GM18505 (cell line): ENCODE measurements around the gene PPP1R14C.
"Not testable (repeated sequence)": the region's sequence is repeated elsewhere in the genome, so short reads cannot be mapped to it uniquely, and the experiment has no call there.

Experiments
- ATAC-seq: cut with Tn5 transposase; IDR thresholded peaks from one replicate; pipeline ENCODE4 v1.9.1; 2021; ENCODE audit not compliant: unreplicated experiment
- POLR2A ChIP-seq: IDR thresholded peaks from 4 replicates; pipeline ENCODE4 v1.6.1; 2011; ENCODE audit warnings: borderline replicate concordance; ENCODE audit not compliant: insufficient read depth, insufficient read length; ENCODE audit errors: extremely low read depth

PPP1R14C gene

GRCh38 chr6:150167479-150167873 lies 24.6 kb downstream of the PPP1R14C start:
- no peak for TF ChIP-seq POLR2A
- no peak for ATAC-seq

DNA sequence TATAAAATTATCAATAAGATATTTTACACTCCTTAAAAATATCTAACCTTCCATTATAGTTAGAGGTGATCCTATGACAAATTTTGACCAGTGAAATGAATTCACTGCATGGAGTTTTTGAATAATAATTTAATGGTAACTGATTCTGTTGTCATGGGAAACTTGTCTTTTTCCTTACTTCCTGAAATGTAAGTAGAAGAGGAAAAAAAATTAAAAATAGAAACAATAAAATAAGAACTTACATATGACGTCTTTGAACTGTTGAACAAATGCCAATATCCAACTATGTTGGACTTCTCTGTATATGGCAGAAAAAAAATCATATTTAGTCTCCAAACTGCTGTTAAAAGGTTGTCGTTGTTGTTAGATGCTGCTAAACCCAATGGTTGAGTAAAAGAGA lies 26.3 kb downstream of the PPP1R14C start:
- TF ChIP-seq POLR2A = no peak
- no peak for ATAC-seq

DNA sequence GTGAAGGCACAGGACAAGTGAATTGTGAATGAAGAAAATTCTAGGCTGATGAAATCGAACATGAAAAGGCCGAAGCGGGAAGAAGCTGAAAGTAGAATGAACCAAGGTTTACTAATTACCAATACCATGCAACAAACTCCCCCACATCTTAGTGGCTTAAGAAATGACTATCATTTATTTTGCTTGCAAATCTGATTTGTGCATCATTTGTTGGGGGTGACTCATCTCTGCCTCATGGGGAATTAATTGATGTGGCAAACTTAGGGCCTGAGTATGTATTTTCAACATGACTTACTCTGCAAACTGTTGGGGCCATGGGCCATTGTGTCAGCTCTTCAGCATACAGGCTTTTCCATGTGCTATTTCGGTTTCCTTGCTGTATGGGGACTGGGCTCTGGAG lies 26.8 kb downstream of the PPP1R14C start:
- TF ChIP-seq POLR2A = no peak
- ATAC-seq = no peak

GRCh38 chr6:150172929-150173328 lies 30.1 kb downstream of the PPP1R14C start:
- TF ChIP-seq POLR2A = no peak
- ATAC-seq = no peak

DNA sequence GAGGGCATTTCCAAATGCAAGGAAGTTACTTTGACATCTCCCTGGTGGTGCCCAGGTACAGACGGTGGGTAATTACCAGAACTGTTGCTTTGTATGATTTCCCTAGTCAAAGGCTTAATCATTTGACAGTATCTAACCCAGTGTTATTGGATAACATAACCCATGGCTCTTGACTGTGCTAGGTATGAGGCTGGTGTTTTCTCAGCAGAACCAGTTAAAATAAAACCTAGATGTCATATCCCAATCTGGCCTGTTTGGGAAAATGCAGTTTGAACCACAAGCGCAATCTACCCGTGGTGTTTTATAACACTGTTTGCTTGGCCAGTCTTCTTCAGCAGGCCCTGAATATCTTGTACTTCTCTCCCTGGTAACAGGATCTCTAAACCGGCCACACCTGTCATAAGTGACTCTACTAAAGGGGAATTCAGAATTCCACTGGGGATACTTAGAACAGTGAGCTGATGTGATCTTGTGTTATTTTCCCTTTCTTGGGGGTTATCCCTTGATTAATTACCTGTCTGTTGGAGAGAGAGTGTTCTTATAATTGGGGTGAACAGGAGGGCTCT lies 32.8 kb downstream of the PPP1R14C start:
- ATAC-seq = no peak

GRCh38 chr6:150176152-150176551 lies 33.3 kb downstream of the PPP1R14C start:
- no peak for TF ChIP-seq POLR2A
- no peak for ATAC-seq

More for the DNA sequence above, 32.8 kb downstream of the PPP1R14C start:
- TF ChIP-seq POLR2A = no peak

DNA sequence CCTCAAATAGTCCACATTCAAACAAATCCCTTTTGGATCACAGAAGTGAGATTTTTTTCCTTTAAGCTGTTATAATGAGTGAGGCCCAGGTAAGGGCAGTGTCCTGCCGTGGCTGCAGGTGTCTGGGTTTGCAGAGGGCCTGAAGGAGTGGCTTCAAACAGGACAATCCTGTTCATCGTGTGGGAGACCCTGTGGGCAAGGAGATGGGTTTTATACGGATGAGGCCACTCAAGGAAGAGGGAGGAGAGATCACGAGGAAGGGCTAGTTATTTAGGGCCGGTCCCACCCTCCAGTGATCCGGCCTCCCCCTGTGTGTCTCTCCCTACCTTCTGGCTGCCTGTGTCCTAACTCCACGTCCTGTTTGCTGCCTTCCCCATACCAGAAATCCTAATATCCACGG lies 33.8 kb downstream of the PPP1R14C start:
- ATAC-seq = no peak
- no peak for TF ChIP-seq POLR2A

GRCh38 chr6:150177259-150177951 lies 34.6 kb downstream of the PPP1R14C start:
- TF ChIP-seq POLR2A = no peak
- ATAC-seq = no peak

DNA sequence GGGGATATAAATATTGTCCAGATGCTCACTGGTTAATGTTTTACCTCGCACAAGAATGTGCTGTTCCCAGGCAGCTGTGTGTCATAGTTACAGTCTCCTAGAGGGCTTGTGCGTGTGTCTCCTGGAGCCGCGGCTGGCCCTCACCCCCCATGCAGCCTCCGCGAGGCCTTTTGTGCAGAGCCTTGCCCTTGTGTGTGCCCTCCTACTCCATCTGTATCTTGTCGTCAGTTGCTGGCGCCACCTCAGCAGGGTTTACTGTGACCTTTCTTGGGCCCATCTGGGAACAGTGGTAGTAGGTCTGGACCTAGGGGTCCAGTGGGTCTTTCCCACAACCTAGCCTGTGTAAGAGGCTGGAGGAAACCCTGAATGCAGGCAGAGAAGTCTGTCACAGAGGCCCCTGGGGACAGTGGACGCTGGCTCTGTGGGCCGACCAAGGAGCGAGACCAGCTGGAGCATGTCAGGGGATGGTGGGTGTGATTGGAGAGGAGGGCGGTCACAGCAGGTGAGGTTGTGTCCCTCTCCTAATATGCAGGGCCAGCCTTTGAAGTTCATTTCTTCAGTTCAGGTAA lies 35.2 kb downstream of the PPP1R14C start:
- no peak for ATAC-seq
- no peak for TF ChIP-seq POLR2A

- no peak for ATAC-seq
- no peak for TF ChIP-seq POLR2A
Observed at GRCh38 chr6:150179030-150179429, 36.2 kb downstream of the PPP1R14C start.

DNA sequence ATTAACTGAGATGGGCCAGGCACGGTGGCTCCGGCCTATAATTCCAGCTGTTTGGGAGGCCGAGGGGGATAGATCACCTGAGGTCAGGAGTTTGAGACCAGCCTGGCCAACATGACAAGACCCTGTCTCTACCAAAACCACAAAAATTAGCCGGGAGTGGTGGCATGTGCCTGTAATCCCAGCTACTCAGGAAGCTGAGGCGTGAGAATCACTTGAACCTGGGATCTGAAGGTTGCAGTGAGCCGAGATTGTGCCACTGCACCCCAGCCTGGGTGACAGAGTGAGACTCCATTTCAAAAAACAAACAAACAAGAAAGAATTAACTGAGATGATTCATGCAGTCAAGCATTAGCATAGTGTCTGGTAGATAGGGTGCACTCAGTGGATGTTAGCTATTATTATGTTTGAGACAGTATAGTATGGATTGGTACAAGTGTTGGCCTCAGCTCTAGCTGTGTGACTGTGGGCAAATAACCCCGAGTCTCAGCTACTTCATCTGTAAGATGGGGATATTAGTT lies 37.1 kb downstream of the PPP1R14C start:
- not testable (repeated sequence) for ATAC-seq

DNA sequence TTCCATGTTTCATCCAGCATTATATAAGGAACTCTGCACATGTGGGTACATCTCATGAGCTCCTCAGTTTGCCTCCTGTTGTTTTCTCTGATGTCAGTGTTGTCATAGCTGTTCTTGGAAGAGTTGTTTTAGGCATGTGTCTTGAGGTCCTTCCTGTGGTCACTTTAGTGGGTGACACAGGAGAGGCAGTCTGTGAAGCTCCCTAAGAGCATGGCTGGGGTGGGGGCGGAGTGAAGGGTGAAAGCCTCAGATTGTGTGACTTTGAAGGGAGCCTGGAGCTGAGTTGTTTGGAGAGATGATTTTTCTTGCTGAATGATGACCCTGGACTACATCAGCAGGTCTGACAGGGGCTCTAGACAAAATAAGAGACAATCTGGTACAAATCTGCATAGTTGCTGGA lies 37.7 kb downstream of the PPP1R14C start:
- no peak for ATAC-seq
- no peak for TF ChIP-seq POLR2A

DNA sequence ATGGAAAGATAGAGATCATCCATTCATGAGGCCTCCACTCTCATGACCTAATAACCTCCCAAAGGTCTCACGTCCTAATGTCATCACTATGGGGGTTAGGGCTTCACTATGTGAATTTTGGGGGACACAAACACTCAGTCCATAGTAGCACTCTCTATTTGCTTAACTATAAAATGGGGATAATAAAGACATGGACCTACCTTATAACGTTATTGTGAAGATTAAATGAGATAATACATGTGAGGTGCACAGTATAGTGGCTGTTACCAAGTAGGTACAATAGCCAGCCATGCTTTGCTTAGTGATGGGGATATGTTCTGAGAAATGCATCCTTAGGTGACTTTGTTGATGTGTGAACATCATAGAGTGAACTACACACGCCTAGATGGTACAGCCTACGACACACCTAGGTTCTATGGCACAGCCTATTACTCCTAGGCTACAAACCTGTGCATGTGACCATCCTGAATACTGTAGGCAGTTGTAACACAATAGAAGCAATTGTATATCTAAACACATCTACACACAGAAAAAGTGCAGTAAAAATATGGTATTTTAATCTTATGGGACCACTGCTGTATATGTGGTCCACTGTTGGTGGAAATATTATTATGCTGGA lies 39.7 kb downstream of the PPP1R14C start:
- TF ChIP-seq POLR2A = no peak
- no peak for ATAC-seq

GRCh38 chr6:150183105-150183504 lies 40.3 kb downstream of the PPP1R14C start:
- no peak for ATAC-seq
- TF ChIP-seq POLR2A = no peak
